NCI-H1092 (cell line): ENCODE data around the gene C4orf54.

Experiments
- DNase-seq: peaks from one replicate; lab custom pipeline; 2025; lab: John Stamatoyannopoulos, UW

The C4orf54 gene

DNA sequence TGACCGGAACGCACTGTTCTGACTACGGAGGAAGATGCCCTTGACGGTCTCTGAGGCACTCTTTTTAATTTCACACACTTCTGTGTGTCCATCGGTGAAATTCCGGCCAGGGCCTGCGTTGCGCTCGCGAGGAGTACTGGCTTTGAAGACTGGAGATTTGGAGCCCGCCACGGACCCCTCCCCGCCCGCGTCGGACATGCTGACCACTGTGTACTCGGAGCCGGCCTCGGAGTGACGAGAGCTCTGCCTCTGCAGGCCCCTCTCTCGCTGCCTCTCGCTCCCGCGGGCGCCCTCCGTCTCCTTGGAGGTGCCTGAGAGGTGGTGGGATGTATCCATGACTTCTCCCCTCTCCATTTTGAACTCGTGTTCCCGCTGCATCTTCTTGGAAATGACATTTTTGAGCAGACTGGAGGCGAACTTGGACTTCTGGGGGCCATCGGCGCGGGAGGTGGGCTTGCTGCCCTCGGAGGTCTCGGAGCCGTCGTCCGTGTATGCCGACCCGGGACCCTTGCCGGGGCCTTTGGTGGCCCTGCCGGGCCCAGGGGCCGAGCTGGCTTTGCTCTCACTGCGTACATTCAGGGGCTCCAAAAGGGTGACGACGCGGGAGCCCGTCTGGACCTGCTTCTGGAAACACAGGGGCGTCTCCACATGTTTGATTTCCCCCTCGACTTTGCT is 5.7 kb downstream of the C4orf54 start:
- no peak for DNase-seq

DNA sequence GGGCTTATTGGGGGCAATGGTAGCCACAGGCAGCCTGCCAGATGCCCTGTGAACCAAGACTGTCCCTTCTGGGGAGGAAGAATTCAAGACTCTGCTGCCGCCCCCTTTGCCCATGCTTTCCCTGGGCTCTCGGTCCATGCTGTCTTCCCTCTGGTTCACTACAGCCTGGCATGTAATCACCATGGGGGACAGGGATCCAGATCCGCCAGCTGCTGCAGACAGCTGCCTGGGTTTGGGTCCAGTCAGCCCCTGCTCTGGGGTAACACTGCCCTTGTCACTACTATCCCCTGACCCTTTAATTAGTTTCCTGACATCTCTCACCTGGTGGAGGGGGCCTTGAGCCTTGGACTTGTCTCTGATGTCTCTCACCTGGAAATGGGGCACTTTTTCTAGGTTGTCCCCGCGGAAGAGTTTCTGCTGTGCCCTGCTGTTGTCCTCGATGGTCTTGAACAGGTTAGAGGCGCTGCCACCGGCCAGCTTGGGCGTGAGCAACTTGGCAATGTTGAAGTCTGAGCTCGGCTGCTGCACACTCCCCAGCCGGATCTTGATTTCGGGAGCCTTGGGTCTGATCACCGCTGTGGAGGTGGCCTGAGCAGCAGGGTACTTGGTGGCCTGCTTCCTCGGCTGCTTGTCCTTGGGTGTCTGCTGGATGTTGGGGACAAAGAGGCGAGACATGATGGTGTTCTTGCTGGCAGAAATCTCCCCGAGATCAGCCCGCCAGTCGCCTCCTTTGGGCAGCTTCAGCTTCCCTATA is 6.4 kb downstream of the C4orf54 start:
- no peak for DNase-seq

DNA sequence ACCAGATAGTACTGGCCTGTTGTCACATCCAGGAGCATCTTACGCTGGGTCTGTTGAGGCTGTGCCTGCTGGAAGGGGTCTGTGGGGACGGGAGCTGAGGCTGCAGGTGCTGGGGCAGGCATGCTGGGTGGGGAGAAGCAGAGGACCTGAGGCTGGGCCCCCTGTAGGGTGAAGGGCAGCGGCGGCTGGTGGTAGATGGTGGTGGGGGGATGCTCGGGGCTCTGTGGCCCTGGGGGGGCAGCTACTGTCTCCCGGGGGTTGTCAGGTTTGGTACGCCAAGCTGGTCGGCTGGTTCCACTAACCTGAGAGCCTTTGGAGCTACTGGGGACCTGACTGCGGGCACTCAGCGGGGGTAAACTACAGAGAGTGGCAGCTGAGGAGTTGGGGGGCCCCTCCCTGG is 7.8 kb downstream of the C4orf54 start:
- no peak for DNase-seq

DNA sequence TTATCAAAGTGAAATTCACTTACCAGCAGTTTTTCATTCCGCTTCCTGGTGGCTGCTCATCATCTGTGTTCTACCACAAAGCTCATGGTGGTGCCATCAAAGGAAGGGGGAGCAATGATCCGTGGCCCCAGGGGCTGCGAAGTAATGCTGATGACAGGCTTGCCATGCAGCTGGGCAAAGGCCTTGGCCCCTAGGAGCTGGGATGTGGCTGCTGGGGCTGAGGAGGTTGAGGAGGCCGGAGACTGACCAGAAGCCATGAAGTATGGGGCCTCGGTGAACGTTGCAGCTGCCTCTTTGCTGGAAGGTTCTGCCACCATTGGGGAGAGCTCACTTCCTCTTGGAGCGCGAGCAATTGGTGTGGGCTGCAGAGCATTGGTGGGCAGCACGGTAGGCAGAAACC is 8.4 kb downstream of the C4orf54 start:
- no peak for DNase-seq

DNA sequence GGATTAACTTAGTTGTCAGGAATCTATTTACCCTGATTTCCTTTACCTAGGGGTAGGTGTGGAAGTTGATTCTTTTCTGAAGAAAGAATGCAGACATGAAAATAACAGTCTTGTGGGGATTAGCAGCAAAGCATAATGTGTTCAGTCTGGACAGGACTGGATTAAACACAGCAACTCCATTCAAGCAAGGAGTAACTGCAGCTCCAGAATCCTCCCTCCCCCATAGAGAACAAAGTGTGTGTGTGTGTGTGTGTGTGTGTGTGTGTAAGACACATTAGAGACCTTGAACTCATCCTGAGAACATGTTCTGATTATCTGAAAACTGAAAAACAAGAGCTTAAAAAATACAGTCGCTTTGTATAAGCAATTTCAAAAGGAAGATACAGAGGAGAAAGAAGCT is 9.3 kb downstream of the C4orf54 start:
- no peak for DNase-seq

DNA sequence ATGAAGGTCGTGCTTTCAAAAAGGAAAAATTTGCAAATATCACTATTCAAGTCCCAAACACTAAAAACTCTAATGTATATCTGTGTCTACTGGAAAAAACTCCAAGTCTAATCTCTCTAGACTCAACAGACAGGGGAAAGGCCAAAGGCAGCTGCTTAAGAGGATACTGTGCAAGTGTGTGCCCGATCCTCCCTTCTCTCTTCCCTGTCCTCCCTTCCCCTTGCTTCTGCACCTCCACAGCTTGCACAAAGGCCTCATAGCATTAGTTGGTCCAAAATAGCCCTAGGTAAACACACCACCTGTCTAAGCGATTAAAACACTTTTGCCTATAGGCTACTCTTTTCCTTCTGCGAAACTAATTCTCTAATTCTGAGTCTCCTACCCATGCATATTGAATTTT is 10.6 kb downstream of the C4orf54 start:
- no peak for DNase-seq

DNA sequence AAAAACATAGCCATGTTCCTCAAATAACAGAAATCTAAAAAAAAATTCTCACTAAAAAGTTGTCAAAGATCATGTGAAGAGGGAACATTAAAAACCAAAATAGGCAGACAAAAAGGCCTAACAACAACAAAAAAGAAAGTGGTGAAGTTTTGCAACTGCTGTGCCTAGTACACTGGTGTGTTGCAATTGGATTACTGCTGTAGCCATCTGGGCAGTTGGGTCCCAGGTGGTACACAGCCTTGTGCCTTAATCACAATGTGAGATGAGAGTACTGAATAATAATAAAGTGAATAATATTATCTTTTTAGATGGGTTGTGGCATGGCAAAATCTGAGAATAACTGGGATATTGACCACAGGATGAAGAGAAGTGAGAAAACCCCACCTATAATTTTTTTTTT is 12.0 kb downstream of the C4orf54 start:
- no peak for DNase-seq

DNA sequence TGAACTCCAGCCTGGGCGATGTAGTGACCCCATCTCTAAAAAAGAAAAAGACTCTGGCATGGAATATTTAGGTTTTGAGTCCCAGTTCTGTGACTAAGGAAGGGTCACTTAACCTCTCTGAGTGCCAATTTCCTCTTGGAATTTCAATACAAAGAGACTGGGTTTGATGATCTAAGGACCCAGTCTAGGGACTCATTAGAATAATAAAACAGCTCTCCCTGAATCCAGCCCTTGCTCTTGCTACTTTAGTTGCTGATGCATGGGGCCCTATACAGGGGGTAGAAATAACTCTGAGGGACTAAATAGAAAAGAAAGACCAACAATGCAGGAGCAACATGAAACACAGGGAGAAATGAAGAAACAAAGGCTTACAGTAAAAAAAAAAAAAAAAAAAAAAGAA is 12.6 kb downstream of the C4orf54 start:
- DNase-seq = no peak

DNA sequence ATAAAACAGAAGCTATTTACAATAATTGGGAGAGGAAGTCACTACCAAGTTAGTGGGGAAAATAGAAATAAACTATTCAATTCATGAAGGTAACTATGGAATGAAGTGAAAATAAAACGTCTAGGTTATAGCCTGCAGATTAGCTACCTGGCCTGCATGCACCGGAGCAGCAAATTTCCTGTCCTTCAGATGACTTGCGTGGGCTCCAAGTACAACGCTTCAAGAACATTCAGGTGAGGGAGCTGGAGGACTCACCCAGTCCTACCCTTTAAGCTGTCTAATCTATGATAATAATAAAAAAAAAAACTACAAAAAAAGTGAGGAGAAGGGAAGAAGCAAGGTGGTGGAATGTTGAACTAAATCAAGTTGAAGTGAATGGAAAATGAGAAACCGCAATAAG is 13.2 kb downstream of the C4orf54 start:
- DNase-seq = no peak

DNA sequence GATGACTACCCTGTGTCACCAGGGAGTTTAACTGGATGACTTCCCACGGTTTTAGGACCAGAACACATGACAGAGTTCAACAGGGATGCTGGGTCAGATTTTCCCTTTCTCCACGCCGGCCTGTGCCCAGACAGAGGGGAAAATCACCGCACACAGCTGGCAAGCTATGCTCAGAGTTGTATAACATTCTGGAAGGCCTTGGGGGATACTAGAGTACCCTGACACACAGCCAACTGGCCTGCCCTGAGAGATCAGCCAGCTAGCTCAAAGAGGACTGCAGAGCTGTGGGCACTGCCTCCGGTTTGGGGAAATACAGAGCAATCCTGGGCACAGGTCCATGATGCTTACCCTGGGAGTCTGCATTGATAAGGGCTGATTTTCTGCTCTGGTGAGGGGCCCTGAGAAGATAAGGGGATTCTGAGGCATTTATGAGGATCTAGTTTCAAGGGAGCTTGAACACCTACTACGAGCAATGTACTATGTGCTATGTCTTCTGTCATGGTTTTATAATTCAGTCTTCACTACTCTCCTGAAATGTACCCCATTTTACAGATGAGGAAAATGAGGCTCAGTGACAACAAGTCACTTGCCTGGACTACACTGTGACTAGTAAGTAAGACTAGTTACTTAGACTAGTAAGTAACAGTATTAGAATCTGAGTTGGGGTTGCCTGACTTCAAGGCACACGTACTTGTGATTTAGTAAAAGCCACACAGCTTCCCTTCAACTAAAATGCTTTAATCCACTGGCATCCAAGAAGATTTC is 14.7 kb downstream of the C4orf54 start:
- no peak for DNase-seq

DNA sequence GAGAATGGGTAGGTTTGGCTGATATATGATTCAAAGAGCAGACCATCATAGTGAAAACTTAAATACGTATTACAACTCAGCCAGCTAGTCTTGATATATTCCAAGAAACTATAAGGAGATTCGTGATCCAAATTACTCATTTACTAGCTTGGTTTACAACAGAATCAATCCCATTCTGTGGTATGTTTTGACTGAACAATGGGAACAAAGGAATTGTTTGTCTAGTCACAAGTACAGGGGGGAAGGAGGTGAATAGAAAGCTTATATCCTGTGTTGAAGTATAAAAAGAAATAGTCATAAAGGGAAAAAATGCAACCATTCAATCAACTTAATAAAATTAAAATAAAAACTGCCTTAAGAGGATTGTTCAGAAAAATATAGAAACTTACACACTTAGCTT is 17.0 kb downstream of the C4orf54 start:
- no peak for DNase-seq

DNA sequence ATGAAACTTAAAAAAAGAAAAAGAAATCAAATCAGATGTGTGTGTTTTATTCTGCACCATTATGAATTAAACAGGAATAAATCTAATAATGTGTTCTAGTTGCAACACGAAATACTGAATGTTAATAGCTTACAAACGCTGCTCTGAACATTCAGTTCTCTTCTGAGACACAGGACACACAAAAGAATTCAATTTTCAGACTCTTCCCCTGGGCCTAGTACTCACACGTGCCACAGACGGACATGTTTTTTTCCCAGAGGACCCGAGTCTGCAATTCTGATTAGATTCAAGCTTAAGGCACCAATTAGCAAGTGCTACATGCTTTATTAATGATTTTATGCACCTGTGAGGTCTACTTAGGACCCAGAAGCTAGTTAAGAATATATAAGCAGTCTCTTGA is 20.5 kb downstream of the C4orf54 start:
- DNase-seq = no peak

DNA sequence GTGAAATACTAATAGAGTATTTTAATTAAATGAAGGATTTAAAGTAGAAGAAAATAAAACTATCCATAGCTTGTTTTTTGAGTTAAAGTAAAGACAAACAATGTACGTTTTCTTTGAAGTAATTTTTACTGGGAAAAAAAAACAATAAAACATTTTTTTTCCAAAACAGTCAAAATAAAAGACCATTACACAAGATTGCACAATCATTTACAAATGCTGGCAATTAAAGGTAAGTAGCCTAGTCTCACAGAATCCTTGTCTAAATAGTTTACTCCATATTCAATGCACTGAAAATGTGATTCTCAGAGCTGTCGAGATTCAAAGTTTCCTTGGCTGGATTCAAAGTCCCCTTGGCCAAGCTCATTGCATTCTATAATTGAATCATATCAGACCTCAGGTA is 21.2 kb downstream of the C4orf54 start:
- DNase-seq = no peak

DNA sequence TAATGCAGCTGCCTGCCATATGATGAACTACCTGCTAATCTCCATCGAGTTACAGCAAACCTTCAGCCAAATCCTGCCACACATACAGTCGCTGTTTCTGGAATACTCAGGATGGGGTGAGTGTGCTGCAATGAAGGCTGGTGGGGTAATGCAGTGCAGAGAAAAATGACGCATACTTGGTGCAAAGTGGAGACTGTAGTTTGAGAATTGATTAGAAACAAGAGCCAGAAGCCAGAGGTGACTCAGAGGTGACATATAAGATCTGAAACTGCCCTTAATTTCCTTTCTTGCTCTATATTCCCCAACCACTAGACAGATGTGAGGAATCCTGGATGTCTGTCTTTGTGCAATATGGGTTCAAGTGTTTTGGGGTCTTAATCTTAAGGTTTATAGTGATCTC is 22.0 kb downstream of the C4orf54 start:
- no peak for DNase-seq

DNA sequence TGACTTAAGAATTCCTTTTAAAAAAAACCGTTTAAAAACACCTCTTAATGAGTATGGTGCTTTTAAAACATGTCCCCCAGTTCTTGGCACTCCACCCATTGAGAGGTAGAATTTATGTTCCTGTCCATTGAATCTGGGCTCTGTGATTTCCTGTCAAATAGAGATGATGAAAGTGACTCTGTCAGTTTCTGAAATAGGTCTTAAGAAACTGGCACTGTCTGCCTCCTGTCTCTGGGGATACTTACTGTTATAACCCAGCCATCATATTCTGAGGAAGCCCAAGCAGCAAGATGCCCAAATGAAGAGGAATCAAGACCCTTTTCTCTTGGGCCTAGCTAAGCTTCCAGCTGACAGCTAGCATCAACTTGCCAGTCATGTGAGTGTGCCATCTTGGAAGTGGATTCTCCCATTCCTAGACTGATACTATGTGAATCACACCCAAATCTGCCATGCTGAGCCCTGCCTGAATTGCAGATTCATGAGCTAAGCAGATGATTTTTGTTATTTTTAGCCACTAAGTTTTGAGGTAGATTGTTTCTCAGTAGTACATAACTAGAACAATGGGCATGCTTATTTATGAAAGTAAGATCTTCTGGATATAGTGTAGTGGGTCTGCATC is 22.8 kb downstream of the C4orf54 start:
- no peak for DNase-seq

DNA sequence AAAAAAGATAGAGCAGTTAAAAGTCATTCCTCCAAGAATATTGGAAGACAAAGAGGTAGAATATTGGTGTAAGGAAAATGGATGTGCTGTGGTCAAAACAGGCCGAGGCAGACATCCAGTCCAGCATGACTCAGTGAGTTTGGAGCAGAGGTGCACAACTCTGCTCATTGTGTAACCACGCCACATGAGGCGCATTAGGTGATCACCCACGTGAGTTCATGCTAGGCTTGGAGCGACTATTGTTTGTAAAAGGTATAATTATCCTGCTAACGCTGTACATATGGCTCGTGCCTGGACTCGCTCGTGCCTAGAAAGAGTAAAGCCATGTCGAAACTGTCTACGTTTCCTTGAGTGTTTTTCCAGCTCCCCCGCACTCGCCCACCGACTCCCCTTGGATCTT is 23.9 kb downstream of the C4orf54 start:
- no peak for DNase-seq

DNA sequence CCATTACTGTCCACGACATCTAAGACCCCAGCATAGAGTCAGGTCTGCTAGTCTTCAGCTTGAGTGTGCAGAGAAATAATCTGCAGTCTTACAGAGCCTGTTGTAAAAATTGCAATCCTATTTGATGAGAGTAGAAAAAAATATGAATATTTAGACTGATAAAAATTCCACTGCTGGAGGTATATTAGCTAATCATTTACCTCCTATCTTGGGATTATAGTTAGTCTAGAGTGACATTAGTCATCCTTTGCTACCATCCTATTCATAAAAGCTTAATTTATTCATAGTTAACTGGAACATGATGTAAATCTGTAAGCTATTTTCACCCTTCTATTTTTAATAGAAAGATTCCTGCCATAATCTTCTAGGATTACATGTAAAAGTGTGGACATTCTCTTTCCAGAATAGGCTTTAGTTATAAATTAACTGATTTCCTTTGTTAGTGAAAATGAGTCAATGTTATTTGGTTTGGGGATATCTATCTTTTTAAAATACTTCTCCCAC is 26.7 kb downstream of the C4orf54 start:
- no peak for DNase-seq

DNA sequence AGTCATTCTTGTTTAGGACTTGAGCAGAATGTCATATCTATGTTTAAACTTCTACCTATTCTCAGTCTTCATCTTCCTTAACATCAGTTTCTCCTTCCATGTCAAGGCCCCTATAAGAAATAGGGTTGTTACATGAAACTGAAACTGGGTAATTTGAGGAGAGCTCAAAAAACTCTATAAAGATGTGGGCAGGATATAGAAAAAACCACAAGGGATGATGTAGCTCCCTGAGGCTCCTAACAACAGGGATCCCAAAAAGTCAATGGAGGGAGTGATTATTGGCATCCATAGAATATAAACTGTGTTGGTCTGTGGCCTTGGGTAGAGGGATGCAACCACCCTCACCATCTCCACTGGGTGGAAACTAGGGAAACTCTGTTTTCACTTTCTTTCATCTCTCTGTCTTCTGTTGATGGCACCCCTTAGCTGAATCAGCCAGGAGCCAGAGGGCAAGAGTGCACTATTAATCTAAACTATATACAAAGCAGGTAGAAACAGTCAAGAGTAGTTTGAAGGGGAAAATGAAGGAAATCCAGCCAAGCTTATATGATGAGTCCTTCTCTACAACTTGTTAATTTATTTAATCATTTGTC is 27.6 kb downstream of the C4orf54 start:
- DNase-seq = no peak

DNA sequence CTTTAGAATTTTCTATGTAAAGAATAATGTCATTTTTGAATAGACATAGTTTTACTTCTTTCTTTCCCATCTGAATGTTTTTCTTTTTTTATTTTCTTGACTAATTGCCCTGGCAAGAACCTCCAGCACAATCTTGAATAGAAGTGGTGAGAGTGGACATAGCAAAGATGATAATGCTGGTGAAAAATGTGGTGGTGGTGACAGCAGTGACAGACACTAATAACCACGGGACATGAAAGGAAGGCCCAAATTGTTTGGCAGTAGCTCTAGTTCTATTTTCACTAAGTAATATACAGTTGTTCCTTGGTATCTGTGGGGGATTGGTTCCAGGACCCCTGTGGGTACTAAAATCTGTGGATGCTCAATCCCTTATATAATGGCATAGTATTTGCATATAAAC is 29.6 kb downstream of the C4orf54 start:
- no peak for DNase-seq

DNA sequence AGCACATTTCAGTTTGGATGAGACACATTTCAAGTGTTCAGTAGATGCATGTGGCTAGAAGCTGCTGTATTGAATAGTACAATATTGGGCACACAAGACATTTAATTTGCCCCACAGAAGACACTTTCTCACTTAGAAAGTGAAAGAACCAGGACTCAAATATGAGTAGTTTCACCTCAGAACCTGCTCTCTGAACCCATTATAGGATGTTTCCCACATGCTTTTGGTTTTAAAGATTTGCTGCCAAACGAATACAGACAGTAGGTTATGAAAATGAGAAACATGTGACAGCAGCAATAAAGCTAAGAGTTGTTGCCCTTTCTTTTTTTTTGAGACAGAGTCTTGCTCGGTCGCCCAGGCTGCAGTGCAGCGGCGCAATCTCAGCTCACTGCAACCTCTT is 32.3 kb downstream of the C4orf54 start:
- no peak for DNase-seq

DNA sequence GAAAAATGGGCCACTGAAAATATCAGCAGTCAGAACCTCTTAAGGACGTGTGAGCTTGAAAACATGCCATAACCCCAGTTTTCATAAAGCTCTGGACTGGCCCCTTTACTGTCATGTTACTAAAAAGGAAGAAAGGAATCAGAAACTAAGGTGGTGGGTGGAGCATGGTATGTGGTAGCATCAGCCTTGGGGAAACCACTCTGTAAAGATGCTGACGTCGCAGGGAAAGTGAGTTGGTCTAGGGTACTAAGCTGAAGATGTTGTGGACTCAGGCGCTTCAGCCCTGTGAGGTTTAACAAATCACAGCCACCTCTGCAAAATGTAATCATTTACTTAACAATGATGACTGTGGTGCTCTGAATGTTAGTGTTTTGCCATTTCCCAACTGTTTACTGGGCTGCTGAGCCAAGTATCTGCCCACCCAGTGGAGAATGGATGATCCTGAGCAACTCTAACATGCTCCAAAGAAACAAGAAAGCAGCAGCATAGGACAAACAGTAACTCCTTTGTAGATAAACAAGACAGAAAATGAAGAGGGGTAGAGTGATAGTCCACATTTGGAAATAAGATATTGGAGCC is 33.4 kb downstream of the C4orf54 start:
- no peak for DNase-seq

DNA sequence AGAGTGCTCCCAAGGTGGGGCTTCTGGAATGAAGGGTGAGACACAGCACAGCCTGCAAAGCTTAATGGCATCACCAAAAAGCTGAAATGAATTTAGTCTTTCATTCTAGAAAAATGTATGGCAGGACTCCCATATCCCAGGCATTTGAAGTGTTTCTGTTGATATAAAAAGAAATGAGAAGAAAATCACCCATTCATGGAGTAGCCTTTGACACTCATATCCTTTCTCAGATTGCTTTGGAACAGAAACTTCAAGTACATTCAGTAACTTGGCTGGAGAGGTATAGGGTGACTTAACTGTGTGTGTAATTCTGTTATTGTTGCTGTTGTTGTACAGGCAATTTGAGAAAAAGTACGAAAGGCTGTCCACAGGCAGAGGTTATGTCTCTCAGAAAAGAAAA is 35.3 kb downstream of the C4orf54 start:
- no peak for DNase-seq
